ENCODE data around the gene C15orf39.

The C15orf39 gene

GRCh38 chr15:75197062-75197630 is 4.5 kb upstream of the C15orf39 start:
- DNase-seq (no peak), ATAC-seq (no peak)

DNA sequence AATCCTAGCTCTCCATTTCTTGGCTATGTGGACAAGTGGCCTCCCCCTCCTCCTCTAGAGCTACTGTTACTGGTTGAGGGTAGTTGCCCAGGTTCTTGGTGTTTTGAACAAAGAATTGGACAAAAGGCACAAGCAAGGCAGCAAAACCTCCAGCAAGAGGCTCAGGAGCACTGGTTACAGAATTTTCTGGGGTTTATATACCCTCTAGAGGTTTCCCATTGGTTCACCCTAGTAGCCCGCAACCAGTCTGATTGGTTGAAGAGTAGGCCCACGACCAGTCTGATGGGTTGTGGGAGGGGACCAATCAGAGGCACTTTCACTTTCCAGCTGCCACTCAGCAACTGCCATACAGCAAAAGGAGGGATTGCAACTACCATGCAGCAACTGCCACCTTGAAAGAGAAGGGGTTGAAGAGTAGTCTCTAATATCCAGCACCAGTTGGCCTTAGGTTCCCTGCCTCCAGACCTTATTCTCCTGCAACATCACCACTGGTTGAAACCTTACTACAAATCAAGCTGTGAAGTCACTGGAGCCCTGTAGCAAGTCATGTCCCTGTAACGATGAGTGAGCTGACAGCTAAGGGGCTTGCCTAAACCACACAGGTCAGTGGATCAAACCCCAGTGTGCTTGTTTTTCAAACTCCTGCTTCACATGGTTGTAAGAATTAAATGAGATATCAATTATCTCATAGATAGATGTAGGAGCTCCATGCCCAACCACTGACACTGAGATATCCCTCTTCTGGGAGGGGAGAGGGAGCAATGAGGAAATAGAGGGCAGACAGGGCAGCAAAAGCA is 2.9 kb upstream of the C15orf39 start:
- ATAC-seq (no peak), DNase-seq (peak; percentile 27)

DNA sequence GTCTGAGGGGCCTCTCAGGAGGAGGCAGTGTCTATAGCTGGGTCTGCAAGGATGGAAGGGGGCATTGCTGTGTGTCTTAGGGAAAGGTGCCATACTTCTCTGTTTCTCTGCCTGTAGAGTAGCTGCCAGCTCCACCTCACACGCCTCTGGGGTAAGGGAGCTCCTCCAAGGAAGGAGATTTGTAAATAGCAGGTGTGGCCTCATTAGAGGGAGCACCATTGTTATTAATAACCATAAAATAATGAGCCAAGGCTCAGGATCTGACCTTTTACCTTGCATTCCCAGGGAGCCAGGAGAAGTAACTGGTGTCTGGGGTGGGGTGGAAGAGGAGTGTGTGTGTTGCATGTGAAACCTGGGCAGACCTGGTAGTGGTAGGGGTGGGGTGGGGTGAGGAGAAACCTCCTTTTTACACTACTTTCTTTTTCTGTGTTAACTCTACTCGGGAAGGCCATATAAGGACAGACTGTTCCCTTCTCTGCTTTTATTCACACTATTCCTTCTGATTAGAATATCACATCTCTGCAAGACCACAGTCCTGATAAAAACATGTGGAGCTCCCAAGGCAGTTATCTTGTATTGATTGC is 2.2 kb upstream of the C15orf39 start:
- DNase-seq (no peak), ATAC-seq (no peak)

DNA sequence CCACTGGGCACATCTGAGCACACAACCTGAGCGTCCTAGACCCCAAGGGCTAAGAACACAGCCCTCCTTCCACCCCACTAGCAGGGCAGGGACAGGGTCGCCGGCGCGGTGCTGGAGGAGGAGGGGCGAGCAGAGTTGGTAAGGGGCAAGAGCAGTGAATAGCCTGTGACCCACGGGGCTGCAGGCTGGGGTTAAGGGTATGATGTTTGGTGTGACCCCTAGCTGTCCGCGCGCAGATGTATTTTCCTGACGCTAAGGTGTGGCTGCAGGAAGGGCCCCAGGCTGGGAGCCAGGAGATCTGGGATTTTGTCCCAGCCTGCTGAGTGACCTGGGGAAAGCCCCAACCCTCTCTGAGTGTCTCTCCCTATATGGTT is 1.3 kb upstream of the C15orf39 start:
- ATAC-seq (no peak), DNase-seq (no peak)

DNA sequence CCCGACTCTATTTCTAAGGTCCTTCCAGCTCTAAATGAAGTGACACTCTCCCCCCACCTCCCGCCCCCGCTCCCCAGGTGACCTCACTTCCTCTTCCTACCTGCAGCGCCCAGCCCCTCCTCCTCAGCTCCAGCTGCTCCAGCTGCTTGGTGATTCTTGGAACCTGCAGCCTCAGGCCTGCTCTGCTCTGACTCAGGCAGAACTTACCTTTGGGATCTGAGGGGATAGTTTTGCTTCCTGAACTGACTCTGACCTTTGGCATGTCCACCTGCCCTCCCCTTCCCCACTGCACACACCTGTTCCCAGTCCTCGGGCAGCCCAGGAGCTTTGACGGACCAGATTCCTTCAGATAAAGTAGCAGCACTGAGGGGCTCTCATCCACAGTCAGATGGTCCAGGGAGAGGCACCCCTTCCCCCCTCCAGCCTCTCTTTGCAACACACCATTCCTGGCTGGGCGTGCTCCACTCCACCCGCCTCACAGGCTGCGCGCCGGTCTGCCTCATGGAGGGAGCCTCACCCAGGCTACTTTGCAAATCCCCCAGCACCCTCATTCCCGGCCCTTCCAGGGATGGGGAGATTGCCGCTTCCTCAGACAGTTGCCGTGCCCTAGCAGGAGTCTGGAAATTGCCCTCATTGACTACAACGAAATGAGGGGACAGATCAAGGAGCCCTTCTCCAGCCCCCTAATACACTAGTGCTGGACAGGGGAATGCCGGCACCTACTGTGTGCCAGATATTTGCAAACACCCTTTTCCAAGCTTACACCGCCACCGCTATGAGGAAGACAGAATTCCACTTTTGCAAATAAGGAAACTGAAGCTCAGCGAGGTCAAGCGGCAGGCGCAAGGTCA is 692 bp upstream of the C15orf39 start:
- no peak for ATAC-seq
- peak; percentile 55 for DNase-seq

- ATAC-seq (peak; percentile 64), DNase-seq (peak; percentile 85)
These were observed 752 bp downstream of the C15orf39 start for GRCh38 chr15:75202251-75203016.

- ATAC-seq (no peak), DNase-seq (peak; percentile 26)
These were observed 1.6 kb downstream of the C15orf39 start for GRCh38 chr15:75203017-75203907.

DNA sequence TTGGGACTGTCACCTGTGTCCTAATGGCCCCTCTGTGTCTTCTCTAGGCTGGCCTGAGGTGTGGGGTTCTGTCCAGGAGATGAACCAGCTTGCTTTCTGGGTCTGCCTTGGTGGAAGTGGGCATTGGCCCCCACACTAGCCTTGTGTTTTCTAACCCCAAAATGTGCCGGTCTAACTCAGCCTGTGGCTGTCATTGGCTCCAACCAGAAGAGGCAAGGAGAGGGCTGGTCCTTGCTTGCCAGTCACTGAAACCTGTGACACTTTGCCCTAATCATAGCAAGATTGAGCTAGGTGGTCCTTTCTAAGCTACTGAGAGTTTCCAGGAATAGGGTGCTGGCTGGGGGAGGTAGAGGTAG is 2.2 kb downstream of the C15orf39 start:
- ATAC-seq (peak; percentile 4), DNase-seq (peak; percentile 32)

GRCh38 chr15:75204340-75205063 is 2.8 kb downstream of the C15orf39 start:
- ATAC-seq, result peak; percentile 63
- DNase-seq, result peak; percentile 88

DNA sequence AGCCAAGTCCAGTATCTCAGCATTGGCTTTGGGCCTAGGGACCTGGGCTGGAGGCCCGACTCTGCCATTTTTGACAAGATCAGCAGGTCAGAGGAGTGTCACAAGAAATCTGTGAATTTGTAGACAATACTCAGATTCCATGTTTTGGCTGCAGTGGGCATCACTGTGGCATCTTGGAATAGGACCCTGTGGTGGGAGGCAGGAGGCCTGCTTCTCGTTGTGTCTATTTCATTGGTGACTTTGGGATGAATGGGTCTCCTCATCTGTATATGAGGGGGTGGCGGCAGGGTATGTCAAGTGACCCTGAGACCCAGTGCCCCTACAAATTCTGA is 3.3 kb downstream of the C15orf39 start:
- ATAC-seq, result no peak

DNA sequence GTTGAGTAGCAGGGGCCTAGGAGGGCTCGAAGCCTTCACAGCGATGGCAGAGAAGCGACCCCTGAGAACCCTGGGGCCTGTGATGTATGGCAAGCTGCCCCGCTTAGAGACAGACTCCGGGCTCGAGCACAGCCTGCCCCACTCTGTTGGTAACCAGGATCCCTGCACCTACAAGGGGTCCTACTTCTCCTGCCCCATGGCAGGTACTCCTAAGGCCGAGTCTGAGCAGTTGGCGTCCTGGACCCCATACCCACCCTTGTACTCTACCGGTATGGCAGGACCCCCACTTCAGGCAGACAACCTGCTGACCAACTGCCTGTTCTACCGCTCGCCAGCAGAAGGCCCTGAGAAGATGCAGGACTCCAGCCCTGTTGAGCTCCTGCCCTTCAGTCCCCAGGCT is 4.3 kb downstream of the C15orf39 start:
- no peak for ATAC-seq
- no peak for DNase-seq

More for the DNA sequence above, 3.3 kb downstream of the C15orf39 start:
- DNase-seq, result no peak

DNA sequence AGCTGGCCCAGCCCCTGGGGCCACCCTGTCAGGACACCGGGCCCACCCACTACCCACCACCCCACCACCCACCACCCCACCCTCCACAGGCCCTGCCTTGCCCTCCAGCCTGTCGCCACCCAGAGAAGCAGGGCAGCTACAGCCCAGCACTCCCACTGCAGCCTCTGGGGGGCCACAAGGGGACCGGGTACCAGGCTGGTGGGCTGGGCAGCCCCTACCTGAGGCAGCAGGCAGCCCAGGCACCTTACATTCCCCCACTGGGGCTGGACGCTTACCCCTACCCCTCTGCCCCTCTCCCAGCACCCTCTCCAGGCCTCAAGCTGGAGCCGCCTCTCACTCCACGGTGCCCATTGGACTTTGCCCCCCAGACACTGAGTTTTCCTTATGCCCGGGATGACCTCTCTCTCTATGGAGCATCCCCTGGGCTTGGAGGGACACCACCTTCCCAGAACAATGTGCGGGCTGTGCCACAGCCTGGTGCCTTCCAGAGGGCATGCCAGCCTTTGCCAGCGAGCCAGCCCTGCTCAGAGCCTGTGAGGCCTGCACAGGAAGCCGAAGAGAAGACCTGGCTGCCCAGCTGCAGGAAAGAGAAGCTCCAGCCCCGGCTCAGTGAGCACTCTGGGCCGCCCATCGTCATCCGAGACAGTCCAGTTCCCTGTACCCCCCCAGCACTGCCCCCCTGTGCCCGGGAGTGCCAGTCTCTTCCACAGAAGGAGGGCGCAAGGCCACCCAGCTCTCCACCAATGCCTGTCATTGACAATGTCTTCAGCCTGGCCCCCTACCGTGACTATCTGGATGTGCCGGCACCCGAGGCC is 5.3 kb downstream of the C15orf39 start:
- ATAC-seq, result no peak
- no peak for DNase-seq

GRCh38 chr15:75207618-75208500 is 6.2 kb downstream of the C15orf39 start:
- ATAC-seq, result no peak
- no peak for DNase-seq

DNA sequence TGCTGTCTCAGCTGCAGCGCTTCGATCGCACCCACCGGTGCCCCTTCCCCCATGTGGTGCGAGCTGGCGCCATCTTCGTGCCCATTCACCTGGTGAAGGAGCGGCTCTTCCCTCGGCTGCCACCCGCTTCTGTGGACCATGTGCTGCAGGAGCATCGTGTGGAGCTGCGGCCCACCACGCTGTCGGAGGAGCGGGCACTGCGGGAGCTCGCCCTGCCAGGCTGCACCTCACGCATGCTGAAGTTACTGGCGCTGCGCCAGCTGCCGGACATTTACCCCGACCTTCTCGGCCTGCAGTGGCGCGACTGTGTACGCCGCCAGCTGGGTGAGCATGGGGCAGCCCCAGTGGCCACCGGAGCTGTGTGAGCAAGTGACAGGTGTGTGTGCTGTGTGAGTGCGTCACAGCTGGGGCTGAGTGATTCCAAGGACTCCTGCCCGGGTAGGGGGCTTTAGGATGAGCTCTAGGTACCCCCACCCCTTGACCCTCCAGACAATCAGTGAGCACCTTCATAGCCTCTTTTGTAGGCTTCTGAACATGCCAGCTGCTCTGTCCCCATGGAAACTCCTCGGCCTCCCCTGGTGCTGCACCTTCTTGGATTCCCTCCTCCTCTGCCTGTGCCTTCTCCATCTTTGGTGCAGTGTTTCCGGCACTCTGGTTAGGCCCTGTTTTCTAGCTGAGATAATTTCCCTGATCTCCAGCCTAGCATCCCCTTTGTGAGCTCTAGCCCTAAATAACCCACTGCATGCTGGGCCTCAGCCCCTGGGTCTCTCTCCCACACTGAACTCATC is 7.0 kb downstream of the C15orf39 start:
- no peak for ATAC-seq
- DNase-seq, result no peak

DNA sequence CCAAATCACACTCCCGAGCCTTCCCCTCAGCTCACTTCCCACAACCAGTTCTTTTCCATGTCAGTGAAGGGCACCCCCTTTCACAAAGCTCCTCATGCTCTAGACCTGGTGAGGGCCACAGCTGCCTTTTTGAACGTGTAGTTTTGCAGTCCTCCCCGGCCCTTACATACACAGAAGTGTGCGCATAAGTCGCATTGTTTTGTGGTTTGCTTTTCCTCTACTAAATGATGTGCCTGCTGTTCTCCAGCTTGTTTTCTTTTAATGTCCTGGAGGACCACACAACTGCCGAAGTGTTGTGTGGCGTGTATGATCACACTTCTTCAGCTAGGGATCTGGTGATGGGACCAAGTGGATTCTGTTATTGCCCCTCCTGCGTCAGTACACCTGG is 7.6 kb downstream of the C15orf39 start:
- ATAC-seq, result no peak
- DNase-seq, result no peak

- ATAC-seq (no peak), DNase-seq (no peak)
These were observed 9.1 kb downstream of the C15orf39 start for GRCh38 chr15:75210811-75211230.

- no peak for DNase-seq
- no peak for ATAC-seq
These were observed 9.9 kb downstream of the C15orf39 start for GRCh38 chr15:75211436-75212199.

Measured in stimulated activated naive CD8-positive, alpha-beta T cell treated with anti-CD3 and anti-CD28 coated beads, Interleukin-15, Interleukin-2, amounts not matched to agents 100 U/mL and 50 U/mL, for 24 hours (primary cell).